EL (cell line): ENCODE results near the gene STAT5B.
A peak's percentile ranks its signal among the peaks of the same experiment; 100 is the strongest.
"Not testable (repeated sequence)": the region's sequence is repeated elsewhere in the genome, so short reads cannot be mapped to it uniquely, and the experiment has no call there.

Experiments
- DNase-seq: peaks from one replicate; pipeline ENCODE4 v3.0.0-alpha.2; 2016

Gene STAT5B

GRCh38 chr17:42192189-42193126 is 83.7 kb downstream of the STAT5B start:
- no peak for DNase-seq

GRCh38 chr17:42191275-42191608 is 84.9 kb downstream of the STAT5B start:
- no peak for DNase-seq

- no peak for DNase-seq
These were observed 85.5 kb downstream of the STAT5B start for GRCh38 chr17:42190491-42191274.

- no peak for DNase-seq
These were observed 86.6 kb downstream of the STAT5B start for GRCh38 chr17:42189651-42189965.

GRCh38 chr17:42188749-42189650 is 87.2 kb downstream of the STAT5B start:
- no peak for DNase-seq

GRCh38 chr17:42187833-42188232 is 88.4 kb downstream of the STAT5B start:
- no peak for DNase-seq

GRCh38 chr17:42186191-42186590 is 90.0 kb downstream of the STAT5B start:
- DNase-seq, result not testable (repeated sequence)

- no peak for DNase-seq
These were observed 90.6 kb downstream of the STAT5B start for GRCh38 chr17:42185621-42185930.

- no peak for DNase-seq
These were observed 91.2 kb downstream of the STAT5B start, which contains the start of gene HCRT for GRCh38 chr17:42184713-42185620. TSS of gene HCRT (minus strand) at chr17:42185452. CDS start at chr17:42185365, 87 bp downstream.

GRCh38 chr17:42183741-42184711 is 92.2 kb downstream of the STAT5B start:
- DNase-seq, result peak; percentile 76

GRCh38 chr17:42182927-42183734 is 93.1 kb downstream of the STAT5B start:
- peak; percentile 62 for DNase-seq

- DNase-seq, result no peak
These were observed 94.4 kb downstream of the STAT5B start for GRCh38 chr17:42181851-42182207.

- peak; percentile 71 for DNase-seq
These were observed 95.0 kb downstream of the STAT5B start, which contains the start of gene KCNH4 for GRCh38 chr17:42180922-42181850. TSS of gene KCNH4 (minus strand) at chr17:42181142. CDS start at chr17:42180945, 197 bp downstream.

GRCh38 chr17:42180411-42180921 is 95.7 kb downstream of the STAT5B start:
- DNase-seq, result no peak

- DNase-seq, result peak; percentile 31
These were observed 96.2 kb downstream of the STAT5B start for GRCh38 chr17:42179911-42180410.

GRCh38 chr17:42179335-42179734 is 96.9 kb downstream of the STAT5B start:
- no peak for DNase-seq

GRCh38 chr17:42178817-42179216 is 97.4 kb downstream of the STAT5B start:
- DNase-seq, result no peak

- DNase-seq, result no peak
These were observed 98.5 kb downstream of the STAT5B start for GRCh38 chr17:42177684-42178083.
